ENCODE results near the gene FOXO1. TPM values are rescaled to one million over a fixed set of nuclear protein-coding genes. Genes with fewer than 3 reads are reported as not detected.

Gene FOXO1
- total and polyA plus RNA-seq, 9 of the 15 experiments (the other 6 are each of a cell fraction or from before 2014, with no cell fraction given), result 0.04 to 0.73 (median 0.20) TPM

- Histone ChIP-seq H3K27ac (ENCODE audit: extremely low read depth, low read depth, low read length) (no peak overlapping the region), H3K27me3 (ENCODE audit: control insufficient read depth in 2 of 2, insufficient read depth in 2 of 2, low read length in 2 of 2) (peaks cover 10 to 14% of the 10 kb centered on the region in 2 experiments), H3K4me1 (replicated peaks in 1 of 2; ENCODE audit: control insufficient read depth in 2 of 2, insufficient read depth in 2 of 2, low read length in 2 of 2) (no peaks in the 10 kb centered on the region; a peak in 1 of 5 replicates), H3K9me1 (ENCODE audit: control insufficient read depth, insufficient read depth, low read length) (no peaks in the 10 kb centered on the region), H3K79me2 (ENCODE audit: control insufficient read depth, insufficient read depth, low read length) (no peaks in the 10 kb centered on the region), H3K4me2 (ENCODE audit: insufficient read depth, low read length) (no peak overlapping the region), H3K9ac (ENCODE audit: insufficient read depth in 1 of 2, low read depth in 2 of 2, low read length in 2 of 2) (no peak overlapping the region), H3K4me3 (no peak overlapping the region), H4K20me1 (replicated peaks; ENCODE audit: control insufficient read depth, insufficient read depth, low read length) (no peaks in the 10 kb centered on the region), H2AFZ (ENCODE audit: low read depth, low read length) (no peak overlapping the region), H3K9me3 (replicated peaks; ENCODE audit: control insufficient read depth, insufficient read depth, low read depth, low read length) (no peaks in the 10 kb centered on the region), H3K36me3 (ENCODE audit: control insufficient read depth, insufficient read depth, low read length) (no peaks in the 10 kb centered on the region)
- TF ChIP-seq NFE2L1 (tag; IDR thresholded peaks at IDR 0.05; ENCODE audit: borderline replicate concordance, low read depth), result no peak
- TF ChIP-seq EGR1 (conservative IDR thresholded peaks at IDR 0.05), result peak; percentile 55
- ChIA-PET CTCF (ENCODE audit: low intra/inter-chr PET ratio) (no interaction called here), POLR2A (no interaction called here)
- FAIRE-seq, result no peak
- no peak for DNase-seq (ENCODE audit: extremely low read depth in 1 of 4, low spot score in 3 of 4)
- intact Hi-C loops (cut with micrococcal nuclease) (no loop called here), in situ Hi-C loops (cut with MboI) (no loop called here)
- no peak for ATAC-seq
- WGBS (ENCODE audit: insufficient coverage, low coverage, missing lambda C conversion rate), result 0% methylated on average over 14 of the region's 15 CpGs
- no TSS peak for BruUV-seq (replicated peaks)
These were observed 47.6 kb downstream of the FOXO1 start for GRCh38 chr13:40618581-40619478.

GRCh38 chr13:40617801-40618356 is 48.6 kb downstream of the FOXO1 start:
- no peaks in the 10 kb centered on the region for H3K36me3 ChIP-seq (ENCODE audit: control insufficient read depth, insufficient read depth, low read length)
- in situ Hi-C loops (cut with MboI) (no loop called here), intact Hi-C loops (cut with micrococcal nuclease) (no loop called here)
- no peak overlapping the region for H2AFZ ChIP-seq (ENCODE audit: low read depth, low read length)
- TF ChIP-seq KDM1A (IDR thresholded peaks at IDR 0.05), result no peak
- TF ChIP-seq TGIF2 (CRISPR knock-in tag; IDR thresholded peaks at IDR 0.05), result no peak
- no peak for TF ChIP-seq LARP7 (IDR thresholded peaks at IDR 0.05)
- TF ChIP-seq FUS (optimal IDR thresholded peaks at IDR 0.05; ENCODE audit: low read depth, low read length), result no peak
- TF ChIP-seq SNRNP70 (optimal IDR thresholded peaks at IDR 0.05; ENCODE audit: low read depth, low read length), result no peak
- no peak for TF ChIP-seq VEZF1 (CRISPR knock-in tag; IDR thresholded peaks at IDR 0.05)
- ATAC-seq (no peak), DNase-seq (ENCODE audit: extremely low read depth in 1 of 4, low spot score in 3 of 4) (no peak), FAIRE-seq (no peak)
- ChIA-PET CTCF (ENCODE audit: low intra/inter-chr PET ratio) (no interaction called here), POLR2A (no interaction called here)
- H3K79me2 ChIP-seq (ENCODE audit: control insufficient read depth, insufficient read depth, low read length), result no peaks in the 10 kb centered on the region
- H3K4me3 ChIP-seq, result no peak overlapping the region
- no TSS peak for BruUV-seq (replicated peaks)
- H3K9me3 ChIP-seq (replicated peaks; ENCODE audit: control insufficient read depth, insufficient read depth, low read depth, low read length), result no peaks in the 10 kb centered on the region
- H3K9ac ChIP-seq (ENCODE audit: insufficient read depth in 1 of 2, low read depth in 2 of 2, low read length in 2 of 2), result no peak overlapping the region
- H4K20me1 ChIP-seq (replicated peaks; ENCODE audit: control insufficient read depth, insufficient read depth, low read length), result no peaks in the 10 kb centered on the region
- H3K9me1 ChIP-seq (ENCODE audit: control insufficient read depth, insufficient read depth, low read length), result no peaks in the 10 kb centered on the region
- no peak overlapping the region for H3K27ac ChIP-seq (ENCODE audit: extremely low read depth, low read depth, low read length)
- H3K4me1 ChIP-seq (replicated peaks in 1 of 2; ENCODE audit: control insufficient read depth in 2 of 2, insufficient read depth in 2 of 2, low read length in 2 of 2), result no peaks in the 10 kb centered on the region; a peak in 1 of 5 replicates
- no peak overlapping the region for H3K4me2 ChIP-seq (ENCODE audit: insufficient read depth, low read length)
- 2% methylated on average over 6 of the region's 8 CpGs for WGBS (ENCODE audit: insufficient coverage, low coverage, missing lambda C conversion rate)
- peaks cover 14 to 17% of the 10 kb centered on the region in 2 experiments for H3K27me3 ChIP-seq (ENCODE audit: control insufficient read depth in 2 of 2, insufficient read depth in 2 of 2, low read length in 2 of 2)
